ENCODE results near the gene CIRBP.

The CIRBP gene

GRCh38 chr19:1256646-1257474 is 12.3 kb upstream of the CIRBP start:
- no peak for TF ChIP-seq ELF4 (IDR thresholded peaks at IDR 0.05)
- ChIA-PET POLR2A (interaction anchor here (1.2 to 7.8 kb wide), 3 partner anchors 13 to 17 kb away, joined by 6 to 157 read pairs (median 8); partner anchors contain the start of gene CIRBP), CTCF (interaction anchor here (2.3 kb wide), 1 partner anchor 10 kb away, joined by 11 read pairs; no protein-coding TSS in a partner anchor)
- DNase-seq (ENCODE audit: extremely low spot score), result no peak

- TF ChIP-seq NFRKB (IDR thresholded peaks at IDR 0.05), result no peak
- no peak for TF ChIP-seq HDGF (IDR thresholded peaks at IDR 0.05; ENCODE audit: borderline replicate concordance)
- no peak for TF ChIP-seq SUZ12 (IDR thresholded peaks at IDR 0.05)
- no peak for TF ChIP-seq SP1 (IDR thresholded peaks at IDR 0.05)
- no peak for TF ChIP-seq BHLHE40 (IDR thresholded peaks at IDR 0.05; ENCODE audit: borderline replicate concordance)
- TF ChIP-seq FOXM1 (IDR thresholded peaks at IDR 0.05; ENCODE audit: borderline replicate concordance), result no peak
- TF ChIP-seq FOXA1 (IDR thresholded peaks at IDR 0.05), result no peak
- no peak for TF ChIP-seq LEF1 (IDR thresholded peaks at IDR 0.05; ENCODE audit: borderline replicate concordance)
- TF ChIP-seq FOXK2 (IDR thresholded peaks at IDR 0.05), result no peak
- no peak for TF ChIP-seq TARDBP (IDR thresholded peaks at IDR 0.05)
- TF ChIP-seq ZNF384 (IDR thresholded peaks at IDR 0.05), result no peak
- TF ChIP-seq, protein P1, sequence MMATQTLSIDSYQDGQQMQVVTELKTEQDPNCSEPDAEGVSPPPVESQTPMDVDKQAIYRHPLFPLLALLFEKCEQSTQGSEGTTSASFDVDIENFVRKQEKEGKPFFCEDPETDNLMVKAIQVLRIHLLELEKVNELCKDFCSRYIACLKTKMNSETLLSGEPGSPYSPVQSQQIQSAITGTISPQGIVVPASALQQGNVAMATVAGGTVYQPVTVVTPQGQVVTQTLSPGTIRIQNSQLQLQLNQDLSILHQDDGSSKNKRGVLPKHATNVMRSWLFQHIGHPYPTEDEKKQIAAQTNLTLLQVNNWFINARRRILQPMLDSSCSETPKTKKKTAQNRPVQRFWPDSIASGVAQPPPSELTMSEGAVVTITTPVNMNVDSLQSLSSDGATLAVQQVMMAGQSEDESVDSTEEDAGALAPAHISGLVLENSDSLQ (IDR thresholded peaks at IDR 0.05), result no peak
- TF ChIP-seq ARNT (IDR thresholded peaks at IDR 0.05), result no peak
- no peak for TF ChIP-seq L3MBTL2 (conservative IDR thresholded peaks at IDR 0.05)
- CTCF ChIA-PET, result interaction anchor here (2.3 kb wide), 1 partner anchor 9 kb away, joined by 11 read pairs; no protein-coding TSS in a partner anchor
- DNase-seq (ENCODE audit: extremely low spot score), result no peak
- POLR2A ChIA-PET, result interaction anchor here (2.9 to 7.8 kb wide), 2 partner anchors 12 to 16 kb away, joined by 8 to 157 read pairs; partner anchors contain the start of gene CIRBP
Measured at GRCh38 chr19:1257475-1258162, 11.5 kb upstream of the CIRBP start.

DNA sequence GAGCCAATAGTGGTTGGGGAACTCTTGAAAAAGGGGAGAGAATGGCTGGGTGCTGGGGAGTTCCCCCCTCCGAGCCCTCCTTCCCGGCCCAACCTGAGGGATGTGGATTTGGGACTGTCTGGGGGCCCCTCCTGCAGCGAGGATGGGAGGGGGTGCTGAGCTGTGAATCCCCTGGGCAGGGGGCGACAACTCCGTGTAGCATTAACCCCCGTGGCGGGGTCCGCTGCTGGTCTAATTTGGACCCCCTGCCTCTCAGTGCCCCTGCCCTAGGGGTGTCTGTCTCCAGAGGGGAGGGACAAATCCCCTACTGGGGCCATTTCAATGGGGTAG is 11.0 kb upstream of the CIRBP start:
- CTCF ChIA-PET, result interaction anchor here (2.3 kb wide), 1 partner anchor 9 kb away, joined by 11 read pairs; no protein-coding TSS in a partner anchor
- no peak for DNase-seq (ENCODE audit: extremely low spot score)
- no peak for TF ChIP-seq NFRKB (IDR thresholded peaks at IDR 0.05)
- no peak for TF ChIP-seq ELF4 (IDR thresholded peaks at IDR 0.05)
- no peak for TF ChIP-seq CTBP1 (IDR thresholded peaks at IDR 0.05; ENCODE audit: borderline replicate concordance)
- TF ChIP-seq ARNT (IDR thresholded peaks at IDR 0.05), result no peak
- TF ChIP-seq HDGF (IDR thresholded peaks at IDR 0.05; ENCODE audit: borderline replicate concordance), result no peak
- TF ChIP-seq L3MBTL2 (conservative IDR thresholded peaks at IDR 0.05), result no peak
- no peak for TF ChIP-seq FOXM1 (IDR thresholded peaks at IDR 0.05; ENCODE audit: borderline replicate concordance)
- TF ChIP-seq, protein P1 (IDR thresholded peaks at IDR 0.05), result no peak
- TF ChIP-seq FOXK2 (IDR thresholded peaks at IDR 0.05), result no peak
- no peak for TF ChIP-seq ZNF384 (IDR thresholded peaks at IDR 0.05)
- no peak for TF ChIP-seq TARDBP (IDR thresholded peaks at IDR 0.05)
- no peak for TF ChIP-seq FOXA1 (IDR thresholded peaks at IDR 0.05)
- no peak for TF ChIP-seq BHLHE40 (IDR thresholded peaks at IDR 0.05; ENCODE audit: borderline replicate concordance)
- no peak for TF ChIP-seq SP1 (IDR thresholded peaks at IDR 0.05)
- TF ChIP-seq SUZ12 (IDR thresholded peaks at IDR 0.05), result no peak
- TF ChIP-seq LEF1 (IDR thresholded peaks at IDR 0.05; ENCODE audit: borderline replicate concordance), result no peak
- POLR2A ChIA-PET, result interaction anchor here (2.9 to 7.8 kb wide), 2 partner anchors 11 to 16 kb away, joined by 8 to 157 read pairs; partner anchors contain the start of gene CIRBP

DNA sequence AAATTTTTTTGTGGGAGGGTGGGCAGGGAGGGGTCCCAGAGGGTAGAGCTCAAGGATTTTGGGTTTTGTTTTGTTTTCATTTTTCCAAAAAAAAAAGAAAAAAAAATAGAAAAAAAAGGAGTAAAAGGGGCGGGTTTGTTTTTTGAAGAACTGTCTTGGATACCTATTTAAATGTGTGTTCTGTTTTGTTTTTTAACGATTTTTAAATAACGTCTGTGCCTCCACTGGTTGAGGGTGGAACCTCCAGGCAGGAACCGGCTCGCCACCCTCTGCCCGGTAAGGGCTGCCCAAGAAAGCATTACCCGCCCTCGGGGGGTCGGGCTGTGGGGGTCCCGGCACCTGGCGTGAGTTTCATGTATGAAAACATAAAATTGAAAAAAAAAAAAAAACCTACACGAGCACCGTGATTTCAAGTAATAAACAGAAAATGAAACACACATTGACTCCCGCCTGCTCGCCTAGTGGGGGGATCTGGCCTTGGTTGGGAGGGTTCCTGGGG is 10.4 kb upstream of the CIRBP start:
- POLR2A ChIA-PET, result interaction anchor here (2.9 to 7.8 kb wide), 3 partner anchors 10 to 15 kb away, joined by 8 to 157 read pairs (median 38); partner anchors contain the start of gene CIRBP
- no peak for TF ChIP-seq NFRKB (IDR thresholded peaks at IDR 0.05)
- TF ChIP-seq FOXK2 (IDR thresholded peaks at IDR 0.05), result no peak
- TF ChIP-seq SP1 (IDR thresholded peaks at IDR 0.05), result no peak
- no peak for TF ChIP-seq TARDBP (IDR thresholded peaks at IDR 0.05)
- TF ChIP-seq HDGF (IDR thresholded peaks at IDR 0.05; ENCODE audit: borderline replicate concordance), result no peak
- no peak for TF ChIP-seq FOXA1 (IDR thresholded peaks at IDR 0.05)
- TF ChIP-seq CTBP1 (IDR thresholded peaks at IDR 0.05; ENCODE audit: borderline replicate concordance), result no peak
- no peak for TF ChIP-seq ZNF384 (IDR thresholded peaks at IDR 0.05)
- no peak for TF ChIP-seq FOXM1 (IDR thresholded peaks at IDR 0.05; ENCODE audit: borderline replicate concordance)
- TF ChIP-seq, protein P1 (IDR thresholded peaks at IDR 0.05), result no peak
- no peak for TF ChIP-seq LEF1 (IDR thresholded peaks at IDR 0.05; ENCODE audit: borderline replicate concordance)
- TF ChIP-seq BHLHE40 (IDR thresholded peaks at IDR 0.05; ENCODE audit: borderline replicate concordance), result no peak
- TF ChIP-seq ARNT (IDR thresholded peaks at IDR 0.05), result no peak
- TF ChIP-seq SUZ12 (IDR thresholded peaks at IDR 0.05), result no peak
- TF ChIP-seq ELF4 (IDR thresholded peaks at IDR 0.05), result no peak
- TF ChIP-seq L3MBTL2 (conservative IDR thresholded peaks at IDR 0.05), result no peak
- no peak for DNase-seq (ENCODE audit: extremely low spot score)
- CTCF ChIA-PET, result interaction anchor here (1.4 kb wide), 1 partner anchor 14 kb away, joined by 7 read pairs; no protein-coding TSS in a partner anchor

DNA sequence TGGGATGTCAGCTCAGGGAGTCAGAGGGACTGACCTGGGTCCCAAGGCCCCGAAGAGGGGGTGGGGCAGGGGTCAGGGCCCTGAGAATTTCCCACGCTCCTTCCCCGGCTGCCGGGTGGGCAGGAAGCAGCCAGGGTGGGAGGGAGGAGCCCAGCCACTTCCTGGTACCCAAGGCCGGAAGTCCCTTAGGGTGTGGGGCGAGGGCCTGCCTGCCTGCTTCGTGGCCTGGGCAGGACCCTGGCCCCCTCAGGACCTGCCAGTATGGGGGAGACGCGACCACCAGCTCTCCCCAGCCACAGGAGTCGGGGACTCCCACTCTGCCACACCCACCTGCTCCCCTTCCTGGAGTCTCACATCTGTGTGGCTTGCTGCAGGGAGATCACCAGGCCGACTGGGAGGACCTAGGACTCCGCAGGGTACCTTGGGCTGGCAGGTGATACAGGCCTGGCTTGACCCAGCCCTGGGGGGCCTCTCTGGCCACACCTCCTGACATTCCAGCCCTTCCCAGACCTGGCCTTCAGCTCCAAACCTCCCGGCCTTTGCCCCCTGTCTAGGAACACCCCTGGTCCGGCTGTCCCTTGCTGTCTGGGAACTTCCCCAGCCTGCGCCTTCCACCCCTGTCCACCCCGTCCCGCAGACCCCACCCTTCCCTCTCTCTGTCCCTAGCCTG is 9.8 kb upstream of the CIRBP start:
- DNase-seq (ENCODE audit: extremely low spot score), result no peak
- POLR2A ChIA-PET, result interaction anchor here (1.9 to 3.2 kb wide), 3 partner anchors 8 to 14 kb away, joined by 6 to 38 read pairs (median 8); partner anchors contain the start of gene CIRBP
- CTCF ChIA-PET, result interaction anchor here (1.4 kb wide), 1 partner anchor 15 kb away, joined by 7 read pairs; no protein-coding TSS in a partner anchor
- TF ChIP-seq FOXK2 (IDR thresholded peaks at IDR 0.05) (no peak), CTBP1 (IDR thresholded peaks at IDR 0.05; ENCODE audit: borderline replicate concordance) (no peak), FOXA1 (IDR thresholded peaks at IDR 0.05) (no peak), ARNT (IDR thresholded peaks at IDR 0.05) (no peak), HDGF (IDR thresholded peaks at IDR 0.05; ENCODE audit: borderline replicate concordance) (no peak)

Data from HEK293T (cell line).